Neural progenitor cell (in vitro differentiated cells): Measurements from ENCODE around the gene ERGIC3.

Source experiments
- EZH2 ChIP-seq: fragments of 200-600 bp; sonication (generic); IDR thresholded peaks from 2 replicates; pipeline ENCODE4 v1.6.1; 2017; ENCODE audit warnings: antibody characterized with exemption, mild to moderate bottlenecking, moderate library complexity
- EZH2phosphoT487 ChIP-seq: fragments of 200-600 bp; sonication (generic); IDR thresholded peaks from 2 replicates; pipeline ENCODE4 v1.6.1; 2017; ENCODE audit warnings: antibody characterized with exemption
- TF ChIP-seq, protein P1 (sequence below): fragments of 200-600 bp; sonication (generic); IDR thresholded peaks from 2 replicates; pipeline ENCODE4 v1.5.1; 2017; ENCODE audit warnings: antibody characterized with exemption, mild to moderate bottlenecking

- TF ChIP-seq EZH2 = no peak
- TF ChIP-seq, protein P1, sequence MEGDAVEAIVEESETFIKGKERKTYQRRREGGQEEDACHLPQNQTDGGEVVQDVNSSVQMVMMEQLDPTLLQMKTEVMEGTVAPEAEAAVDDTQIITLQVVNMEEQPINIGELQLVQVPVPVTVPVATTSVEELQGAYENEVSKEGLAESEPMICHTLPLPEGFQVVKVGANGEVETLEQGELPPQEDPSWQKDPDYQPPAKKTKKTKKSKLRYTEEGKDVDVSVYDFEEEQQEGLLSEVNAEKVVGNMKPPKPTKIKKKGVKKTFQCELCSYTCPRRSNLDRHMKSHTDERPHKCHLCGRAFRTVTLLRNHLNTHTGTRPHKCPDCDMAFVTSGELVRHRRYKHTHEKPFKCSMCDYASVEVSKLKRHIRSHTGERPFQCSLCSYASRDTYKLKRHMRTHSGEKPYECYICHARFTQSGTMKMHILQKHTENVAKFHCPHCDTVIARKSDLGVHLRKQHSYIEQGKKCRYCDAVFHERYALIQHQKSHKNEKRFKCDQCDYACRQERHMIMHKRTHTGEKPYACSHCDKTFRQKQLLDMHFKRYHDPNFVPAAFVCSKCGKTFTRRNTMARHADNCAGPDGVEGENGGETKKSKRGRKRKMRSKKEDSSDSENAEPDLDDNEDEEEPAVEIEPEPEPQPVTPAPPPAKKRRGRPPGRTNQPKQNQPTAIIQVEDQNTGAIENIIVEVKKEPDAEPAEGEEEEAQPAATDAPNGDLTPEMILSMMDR = no peak
- no peak for TF ChIP-seq EZH2phosphoT487
Measured at GRCh38 chr20:35595901-35596300, 54.0 kb downstream of the ERGIC3 start.
